MM.1S (cell line): ENCODE results near the gene PEDS1.

ENCODE experiments used
- EZH2 ChIP-seq: fragments of 300-600 bp; sonication (generic); optimal IDR thresholded peaks from 2 replicates; pipeline ENCODE3; 2017; ENCODE audit warnings: low read depth, mild to moderate bottlenecking, antibody characterized with exemption, low read length, mixed read lengths
- TF ChIP-seq, protein P1 (sequence below): fragments of 300-600 bp; sonication (generic); IDR thresholded peaks from 2 replicates; pipeline ENCODE4 v1.5.1; 2016; ENCODE audit warnings: antibody characterized with exemption, low read length, mixed read lengths

DNA sequence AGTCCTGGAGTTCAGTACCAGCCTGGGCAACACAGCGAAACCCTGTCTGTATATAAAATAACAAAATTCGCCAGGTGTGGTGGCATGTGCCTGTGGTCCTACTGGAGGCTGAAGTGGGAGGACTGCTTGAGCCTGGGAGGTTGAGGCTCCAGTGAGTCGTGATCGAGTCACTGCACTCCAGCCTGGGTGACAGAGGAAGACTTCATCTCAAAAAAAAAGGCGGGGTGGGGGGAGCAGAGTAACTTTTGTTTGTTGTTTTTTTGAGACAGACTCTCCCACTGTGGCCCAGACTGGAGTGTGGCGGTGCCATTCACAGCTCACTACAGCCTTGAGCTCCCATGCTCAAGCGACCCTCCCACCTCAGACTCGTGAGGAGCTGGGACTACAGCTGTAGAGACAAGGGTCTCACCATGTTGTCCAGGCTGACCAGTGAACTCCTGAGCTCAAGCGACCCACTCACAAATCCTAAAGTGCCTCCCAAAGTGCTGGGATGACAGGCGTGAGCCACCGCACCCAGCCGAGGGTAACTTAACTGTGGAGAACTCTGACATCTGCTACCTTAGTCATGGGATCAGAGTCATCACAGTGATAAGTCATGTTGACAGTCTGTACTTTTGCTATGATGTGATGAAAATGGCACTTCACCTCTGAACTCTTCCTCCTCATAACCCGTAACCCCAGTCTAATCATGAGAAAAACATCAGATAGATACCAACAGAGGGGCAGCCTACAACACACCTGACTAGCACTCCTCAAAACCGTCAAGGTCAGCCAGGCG is 16.5 kb downstream of the PEDS1 start:
- TF ChIP-seq, protein P1, sequence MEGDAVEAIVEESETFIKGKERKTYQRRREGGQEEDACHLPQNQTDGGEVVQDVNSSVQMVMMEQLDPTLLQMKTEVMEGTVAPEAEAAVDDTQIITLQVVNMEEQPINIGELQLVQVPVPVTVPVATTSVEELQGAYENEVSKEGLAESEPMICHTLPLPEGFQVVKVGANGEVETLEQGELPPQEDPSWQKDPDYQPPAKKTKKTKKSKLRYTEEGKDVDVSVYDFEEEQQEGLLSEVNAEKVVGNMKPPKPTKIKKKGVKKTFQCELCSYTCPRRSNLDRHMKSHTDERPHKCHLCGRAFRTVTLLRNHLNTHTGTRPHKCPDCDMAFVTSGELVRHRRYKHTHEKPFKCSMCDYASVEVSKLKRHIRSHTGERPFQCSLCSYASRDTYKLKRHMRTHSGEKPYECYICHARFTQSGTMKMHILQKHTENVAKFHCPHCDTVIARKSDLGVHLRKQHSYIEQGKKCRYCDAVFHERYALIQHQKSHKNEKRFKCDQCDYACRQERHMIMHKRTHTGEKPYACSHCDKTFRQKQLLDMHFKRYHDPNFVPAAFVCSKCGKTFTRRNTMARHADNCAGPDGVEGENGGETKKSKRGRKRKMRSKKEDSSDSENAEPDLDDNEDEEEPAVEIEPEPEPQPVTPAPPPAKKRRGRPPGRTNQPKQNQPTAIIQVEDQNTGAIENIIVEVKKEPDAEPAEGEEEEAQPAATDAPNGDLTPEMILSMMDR, result no peak
- no peak for TF ChIP-seq EZH2
